ENCODE data around the gene TESPA1.

- TF ChIP-seq POLR2A (IDR thresholded peaks at IDR 0.05) = no peak
- TF ChIP-seq CTCF (IDR thresholded peaks at IDR 0.05) = no peak
Measured at GRCh38 chr12:54950071-54950727, 34.4 kb downstream of the TESPA1 start.

All from uterus (tissue), 2 donors.